ENCODE data around the gene CPNE4. TPM values are rescaled to one million over a fixed set of nuclear protein-coding genes. Genes with fewer than 3 reads are reported as not detected.
"Not testable (repeated sequence)": the region's sequence is repeated elsewhere in the genome, so short reads cannot be mapped to it uniquely, and the experiment has no call there.

The CPNE4 gene
- total and polyA plus RNA-seq, 9 of the 15 experiments (the other 6 are each of a cell fraction or from before 2014, with no cell fraction given), result not detected

GRCh38 chr3:131486545-131486944 is 548.3 kb downstream of the CPNE4 start:
- ATAC-seq; H2AFZ ChIP-seq (ENCODE audit: low read depth, low read length); H3K9me1 ChIP-seq (ENCODE audit: control insufficient read depth, insufficient read depth, low read length); H3K9me3 ChIP-seq (replicated peaks; ENCODE audit: control insufficient read depth, insufficient read depth, low read depth, low read length); H3K27ac ChIP-seq (ENCODE audit: extremely low read depth, low read depth, low read length); BruUV-seq (replicated peaks); H3K4me1 ChIP-seq (replicated peaks in 1 of 2; ENCODE audit: control insufficient read depth in 2 of 2, insufficient read depth in 2 of 2, low read length in 2 of 2); FAIRE-seq; H3K4me2 ChIP-seq (ENCODE audit: insufficient read depth, low read length); H3K4me3 ChIP-seq; intact Hi-C loops (cut with micrococcal nuclease); DNase-seq (ENCODE audit: extremely low read depth in 1 of 4, low spot score in 3 of 4); H3K27me3 ChIP-seq (ENCODE audit: control insufficient read depth in 2 of 2, insufficient read depth in 2 of 2, low read length in 2 of 2); CTCF ChIA-PET (ENCODE audit: low intra/inter-chr PET ratio); H3K9ac ChIP-seq (ENCODE audit: insufficient read depth in 1 of 2, low read depth in 2 of 2, low read length in 2 of 2); H4K20me1 ChIP-seq (replicated peaks; ENCODE audit: control insufficient read depth, insufficient read depth, low read length); POLR2A ChIA-PET: not testable (repeated sequence)
- peaks cover 62% of the 10 kb centered on the region; the same call in 2 of the 3 replicates for H3K36me3 ChIP-seq (ENCODE audit: control insufficient read depth, insufficient read depth, low read length)
- H3K79me2 ChIP-seq (ENCODE audit: control insufficient read depth, insufficient read depth, low read length), result peaks cover 29% of the 10 kb centered on the region
- in situ Hi-C loops (cut with MboI), result loop anchor here (25.0 kb wide), 1 partner anchor 449 kb away; the partner anchor contains the start of genes ASTE1 and NEK11
- WGBS (ENCODE audit: insufficient coverage, low coverage, missing lambda C conversion rate), result 89% methylated on average over 2 of the region's 3 CpGs

GRCh38 chr3:131485119-131485518 is 549.7 kb downstream of the CPNE4 start:
- Histone ChIP-seq H3K27me3 (ENCODE audit: control insufficient read depth in 2 of 2, insufficient read depth in 2 of 2, low read length in 2 of 2) (no peaks in the 10 kb centered on the region), H3K9me3 (replicated peaks; ENCODE audit: control insufficient read depth, insufficient read depth, low read depth, low read length) (no peaks in the 10 kb centered on the region), H3K4me3 (no peak overlapping the region), H2AFZ (ENCODE audit: low read depth, low read length) (no peak overlapping the region), H3K27ac (ENCODE audit: extremely low read depth, low read depth, low read length) (no peak overlapping the region), H4K20me1 (replicated peaks; ENCODE audit: control insufficient read depth, insufficient read depth, low read length) (no peaks in the 10 kb centered on the region), H3K9me1 (ENCODE audit: control insufficient read depth, insufficient read depth, low read length) (no peaks in the 10 kb centered on the region), H3K36me3 (ENCODE audit: control insufficient read depth, insufficient read depth, low read length) (peaks cover 62% of the 10 kb centered on the region; the same call in 2 of the 3 replicates), H3K9ac (ENCODE audit: insufficient read depth in 1 of 2, low read depth in 2 of 2, low read length in 2 of 2) (no peak overlapping the region), H3K79me2 (ENCODE audit: control insufficient read depth, insufficient read depth, low read length) (peaks cover 26% of the 10 kb centered on the region), H3K4me2 (ENCODE audit: insufficient read depth, low read length) (no peak overlapping the region), H3K4me1 (replicated peaks in 1 of 2; ENCODE audit: control insufficient read depth in 2 of 2, insufficient read depth in 2 of 2, low read length in 2 of 2) (no peaks in the 10 kb centered on the region)
- 100% methylated on average over 1 of the region's 1 CpG for WGBS (ENCODE audit: insufficient coverage, low coverage, missing lambda C conversion rate)
- POLR2A ChIA-PET, result no interaction called here
- FAIRE-seq (no peak), DNase-seq (ENCODE audit: extremely low read depth in 1 of 4, low spot score in 3 of 4) (no peak), ATAC-seq (no peak)
- CTCF ChIA-PET (ENCODE audit: low intra/inter-chr PET ratio), result no interaction called here
- TF ChIP-seq PURB (CRISPR knock-in tag; IDR thresholded peaks at IDR 0.05; ENCODE audit: low read depth), result no peak
- TF ChIP-seq ELF2 (CRISPR knock-in tag; IDR thresholded peaks at IDR 0.05), result no peak
- TF ChIP-seq ZNF23 (CRISPR knock-in tag; IDR thresholded peaks at IDR 0.05), result no peak
- no peak for TF ChIP-seq YY1 (IDR thresholded peaks at IDR 0.05; ENCODE audit: borderline replicate concordance in 1 of 3, control insufficient read depth in 1 of 3, extremely low read depth in 1 of 3, insufficient read depth in 3 of 3, insufficient read length in 1 of 3, insufficient replicate concordance in 2 of 3, low read depth in 1 of 3, low read length in 2 of 3)
- no peak for TF ChIP-seq HDAC8 (tag; IDR thresholded peaks at IDR 0.05)
- no peak for TF ChIP-seq XRCC4 (IDR thresholded peaks at IDR 0.05; ENCODE audit: extremely low read depth, insufficient read depth, insufficient read length)
- no peak for TF ChIP-seq IRF2 (CRISPR knock-in tag; IDR thresholded peaks at IDR 0.05)
- TF ChIP-seq ZNF324 (CRISPR knock-in tag; IDR thresholded peaks at IDR 0.05), result no peak
- no peak for TF ChIP-seq SRF (CRISPR knock-in tag; IDR thresholded peaks at IDR 0.05)
- TF ChIP-seq BRD4 (IDR thresholded peaks at IDR 0.05), result no peak
- TF ChIP-seq HEY1 (CRISPR knock-in tag; IDR thresholded peaks at IDR 0.05; ENCODE audit: borderline replicate concordance), result no peak
- TF ChIP-seq ZNF79 (CRISPR knock-in tag; IDR thresholded peaks at IDR 0.05; ENCODE audit: low read depth), result no peak
- no peak for TF ChIP-seq CHD2 (IDR thresholded peaks at IDR 0.05; ENCODE audit: low read depth, low read length)
- no TSS peak for BruUV-seq (replicated peaks)
- in situ Hi-C loops (cut with MboI) (loop anchor here (25.0 kb wide), 1 partner anchor 448 kb away; the partner anchor contains the start of genes ASTE1 and NEK11), intact Hi-C loops (cut with micrococcal nuclease) (no loop called here)

Data from K562 (cell line).